NCI-H748 (cell line): Measurements from ENCODE around the gene FBXW8.

Experiments used
- DNase-seq: peaks from one replicate; lab custom pipeline; 2025; ENCODE audit not compliant: unreplicated experiment; lab: John Stamatoyannopoulos, UW

The FBXW8 gene

DNA sequence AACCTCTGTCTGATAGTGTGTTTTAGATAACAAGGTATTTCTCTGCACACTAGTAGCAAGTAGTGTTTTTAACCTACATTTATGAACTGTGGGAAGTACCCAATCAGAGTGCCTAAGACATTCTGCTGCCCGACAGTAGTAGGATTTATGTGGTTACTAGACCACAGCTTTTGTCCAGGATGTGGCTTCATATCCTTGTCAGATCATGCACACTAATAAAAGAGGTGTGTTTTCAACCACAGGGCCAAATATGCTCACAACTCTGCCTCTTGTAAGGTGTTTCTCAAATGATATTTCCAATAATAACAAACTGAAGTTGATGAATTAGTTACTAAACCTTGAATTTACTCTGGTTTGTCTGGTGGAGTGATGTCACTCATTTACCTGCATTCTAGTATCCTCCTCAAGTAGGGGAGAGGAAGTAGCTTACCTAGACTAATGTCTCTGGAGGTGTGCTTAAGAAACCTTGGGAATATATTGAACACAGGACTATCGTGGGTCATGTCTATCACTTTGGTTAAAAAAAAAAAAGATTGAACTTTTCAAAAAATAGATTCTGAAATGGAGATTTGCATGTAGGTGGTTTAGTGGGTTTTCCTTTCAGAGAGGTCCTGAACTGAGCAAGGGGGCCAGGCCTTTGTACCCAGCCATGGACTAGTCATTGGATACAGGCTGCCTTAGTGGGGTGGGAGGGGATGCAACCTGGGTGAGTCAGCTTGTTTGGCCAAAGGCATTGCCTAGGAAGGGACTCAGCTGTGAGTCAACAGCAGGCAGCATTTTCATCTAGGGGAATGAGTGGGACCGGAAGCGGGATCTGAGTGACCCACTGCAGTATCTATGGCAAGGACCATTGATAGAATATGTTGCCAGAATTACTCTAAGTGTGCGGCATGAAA lies 14.1 kb downstream of the FBXW8 start:
- DNase-seq: no peak

DNA sequence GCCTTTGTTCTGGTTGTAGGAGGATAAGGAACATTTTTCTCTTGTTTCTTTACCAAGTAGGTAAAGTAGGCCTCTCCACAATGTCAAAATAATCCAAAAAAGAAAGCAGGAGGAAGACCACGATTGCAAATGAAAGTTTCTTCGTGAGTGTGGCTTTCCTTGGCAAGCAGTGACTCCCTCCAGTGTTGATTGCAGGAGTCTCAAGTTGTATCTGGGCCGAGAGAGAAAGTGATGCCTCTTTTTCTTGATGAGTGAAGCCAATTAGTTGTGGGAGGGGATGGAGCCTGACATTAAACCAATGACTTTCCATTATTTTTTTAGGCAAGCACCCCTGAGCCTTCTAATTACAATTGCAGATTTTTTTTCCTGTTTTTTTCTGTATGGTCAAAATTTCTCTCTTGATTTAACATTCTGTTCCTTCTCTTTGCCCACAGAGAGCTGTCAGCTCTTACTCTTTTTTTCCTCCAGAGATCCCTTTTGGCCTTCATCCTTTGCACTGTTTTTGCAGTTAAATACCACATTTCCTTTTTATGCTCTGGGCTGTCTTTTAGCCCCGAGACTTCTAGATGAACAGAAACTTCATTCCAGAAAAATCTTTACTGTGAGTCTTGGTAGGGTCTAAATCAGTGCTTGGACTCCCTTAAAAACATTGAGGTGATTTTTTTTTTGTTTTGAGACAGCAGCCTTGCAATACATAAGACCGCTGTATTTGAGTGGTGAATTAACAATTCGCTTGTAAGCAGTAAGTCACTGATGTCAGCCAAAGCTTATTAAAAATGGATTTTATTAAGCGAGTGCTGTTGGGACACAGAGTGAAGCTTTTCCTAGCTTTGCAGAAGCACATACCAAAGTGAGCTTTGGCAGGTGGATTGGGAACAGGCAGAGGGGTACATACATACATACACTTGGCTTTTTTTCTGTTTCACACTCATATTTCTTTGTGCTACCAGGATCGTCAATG lies 15.8 kb downstream of the FBXW8 start:
- DNase-seq: no peak

DNA sequence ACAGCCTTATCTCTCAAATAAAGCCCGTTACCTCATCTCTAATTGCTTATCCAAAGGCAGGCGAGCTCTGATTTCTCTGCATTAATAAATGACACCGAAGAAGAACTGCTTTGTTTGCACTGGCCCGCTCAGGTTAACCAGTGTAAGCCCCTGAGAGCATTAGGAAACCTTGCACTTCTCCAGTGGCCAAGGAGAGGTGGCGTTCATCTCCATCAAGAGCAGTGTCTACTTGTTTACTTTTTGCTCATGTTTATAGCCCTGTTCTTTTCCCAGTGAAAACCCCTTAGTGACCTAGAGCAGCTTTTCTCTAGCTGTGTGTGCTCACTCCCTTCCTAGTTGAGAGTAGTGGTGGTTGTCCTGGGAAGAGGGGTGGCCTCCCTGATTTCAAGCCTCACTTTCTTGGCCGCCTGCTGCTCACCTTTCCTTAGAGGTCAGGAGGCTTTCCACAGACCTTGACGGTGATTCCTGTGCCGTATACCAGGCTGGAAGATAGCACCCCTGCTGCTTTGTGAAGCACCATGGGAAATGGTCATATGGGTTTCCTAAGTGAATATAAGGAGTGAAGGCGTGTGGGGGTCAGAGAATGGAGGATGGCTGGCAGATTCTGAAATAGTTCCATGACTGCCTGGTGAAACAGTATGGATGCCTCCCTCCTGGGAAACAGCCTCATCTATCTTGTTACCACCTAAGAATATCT lies 16.6 kb downstream of the FBXW8 start:
- DNase-seq: no peak

DNA sequence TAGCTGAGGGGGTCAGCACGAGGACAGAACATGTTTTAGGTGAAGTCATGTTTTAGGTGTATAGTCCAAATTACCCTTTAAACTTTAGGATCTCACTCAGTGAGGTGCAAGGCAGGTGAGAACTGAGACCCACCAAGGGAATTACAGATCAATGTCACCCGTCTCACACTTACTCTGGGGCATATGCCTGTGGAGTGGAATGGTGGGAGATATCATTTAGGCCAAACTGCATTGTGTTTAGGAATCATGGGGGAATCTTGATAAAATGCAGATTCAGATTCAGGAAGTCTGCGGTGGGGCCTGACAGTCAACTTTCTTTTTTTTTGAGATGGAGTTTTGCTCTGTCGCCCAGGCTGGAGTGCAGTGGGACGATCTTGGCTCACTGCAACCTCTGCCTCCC lies 17.8 kb downstream of the FBXW8 start:
- DNase-seq: no peak

DNA sequence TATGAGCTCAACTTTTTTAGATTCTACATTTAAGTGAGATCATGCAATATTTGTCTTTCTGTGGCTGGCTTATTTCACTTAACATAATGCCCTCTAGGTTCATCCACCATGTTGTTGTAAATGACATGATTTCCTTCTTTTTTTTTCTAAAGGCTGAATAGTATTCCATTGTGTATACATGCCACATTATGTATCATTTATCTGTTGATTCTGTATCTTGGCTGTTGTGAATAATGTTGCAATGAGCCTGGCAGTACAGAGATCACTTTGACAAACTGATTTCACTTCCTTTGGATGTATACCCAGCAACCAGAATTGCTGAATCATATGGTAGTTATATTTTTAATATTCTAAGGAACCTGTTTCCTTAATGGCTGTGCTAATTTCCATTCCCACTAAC lies 19.1 kb downstream of the FBXW8 start:
- DNase-seq: no peak

DNA sequence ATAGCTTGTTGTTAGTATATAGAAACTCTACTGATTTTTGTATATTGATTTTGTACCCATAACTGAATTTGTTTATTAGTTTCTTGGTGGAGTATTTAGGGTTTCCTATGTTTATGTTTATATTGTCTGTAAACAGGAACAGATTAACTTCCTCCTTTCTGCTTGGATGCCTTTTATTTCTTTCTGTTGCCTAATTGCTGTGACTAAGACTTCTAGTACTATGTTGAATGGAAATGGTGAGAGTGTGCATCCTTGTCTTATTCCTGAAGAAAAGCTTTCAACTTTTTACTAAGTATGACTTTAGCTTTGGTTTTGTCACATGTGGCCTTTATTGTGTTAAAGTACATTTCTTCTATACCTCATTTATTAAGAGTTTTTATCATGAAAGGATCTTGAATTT lies 20.9 kb downstream of the FBXW8 start:
- DNase-seq: no peak

DNA sequence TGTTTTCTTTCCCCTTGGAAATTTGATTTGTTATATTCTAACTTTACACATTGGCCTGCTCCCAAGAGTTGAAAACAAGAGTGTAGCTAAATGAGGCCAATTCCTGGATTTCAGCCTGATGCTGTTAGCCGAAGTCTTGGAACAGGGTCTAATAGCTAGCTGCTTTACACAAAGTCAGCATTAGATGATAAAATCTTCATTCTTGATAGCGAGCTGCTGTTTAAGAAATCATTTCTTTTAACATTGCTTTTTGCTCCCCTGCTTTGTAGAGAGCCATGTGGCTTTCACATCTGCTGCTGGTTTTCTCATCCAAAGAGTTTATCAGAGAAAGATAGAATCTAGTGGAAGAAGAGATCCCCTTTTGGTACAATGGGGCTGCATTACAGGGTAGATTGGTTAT lies 22.3 kb downstream of the FBXW8 start:
- no peak for DNase-seq

DNA sequence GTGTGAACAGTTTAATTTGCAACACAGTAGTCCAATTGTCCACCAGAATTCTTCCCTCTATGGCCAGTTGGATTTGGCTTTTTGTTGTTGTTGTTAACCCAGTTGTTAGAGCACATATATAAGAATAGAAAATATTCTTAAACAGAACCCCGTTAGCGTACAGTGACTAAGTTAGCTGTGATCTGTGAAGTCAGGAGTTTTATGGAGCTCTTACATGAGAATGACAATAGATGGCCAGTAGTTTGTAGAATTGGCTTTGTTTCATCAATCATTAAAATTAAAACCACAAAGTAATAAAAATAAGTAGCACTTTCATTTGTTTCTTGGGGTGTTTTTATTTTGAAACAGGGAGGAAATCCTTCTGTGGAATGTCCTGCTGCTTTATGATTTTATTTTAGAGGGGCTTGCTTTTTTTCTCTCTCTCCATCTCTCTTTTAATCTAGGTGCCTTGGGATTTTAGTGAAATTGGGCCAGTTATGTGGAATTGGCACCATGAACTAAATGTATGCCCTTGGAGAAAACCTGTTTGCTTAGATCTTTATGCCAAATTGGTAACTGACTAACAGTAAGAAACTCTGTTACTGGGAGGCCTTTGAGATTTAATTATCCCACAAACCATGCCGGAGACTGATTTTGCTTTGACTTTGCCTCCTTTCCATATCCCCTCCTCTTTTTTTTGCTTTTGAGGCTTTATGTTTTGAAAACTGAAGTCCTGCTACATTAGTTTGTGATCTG lies 22.9 kb downstream of the FBXW8 start:
- DNase-seq: no peak

DNA sequence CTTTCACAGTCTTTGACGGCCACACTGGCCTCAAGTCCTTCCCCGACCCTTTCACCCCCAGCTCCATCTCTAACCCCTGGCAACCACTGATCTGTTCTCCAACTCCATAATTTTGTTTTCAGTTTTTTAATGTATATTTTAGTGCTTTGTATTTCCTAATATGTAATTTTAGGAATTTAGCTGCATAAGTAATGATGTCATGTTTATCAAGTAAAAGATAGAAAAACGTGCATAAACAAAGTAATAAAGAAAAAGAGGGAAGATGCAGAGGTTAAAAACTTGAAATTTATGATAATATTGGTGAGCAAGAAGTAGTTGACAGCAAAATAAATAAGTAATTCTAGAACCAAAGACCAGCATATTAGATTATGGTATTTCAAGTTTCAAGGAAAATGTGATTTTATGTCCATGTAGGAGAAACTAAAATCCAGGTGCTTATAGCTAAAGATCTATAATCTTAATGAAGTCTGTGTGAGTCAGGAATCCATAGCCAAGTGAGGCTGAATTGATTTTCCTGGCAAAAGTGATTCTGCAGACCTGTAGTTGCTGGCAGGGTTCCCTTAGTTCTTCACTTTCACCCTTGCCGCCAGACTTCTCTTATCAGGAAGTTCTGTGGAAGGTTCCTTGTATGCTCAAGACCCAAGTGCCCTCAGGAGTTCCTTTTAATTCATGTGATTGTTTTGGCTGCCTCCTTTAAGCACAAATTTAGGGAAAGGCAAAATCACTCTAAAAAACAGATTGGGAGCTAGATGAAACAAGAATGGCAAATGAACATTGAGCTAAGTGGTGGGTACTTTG lies 24.4 kb downstream of the FBXW8 start:
- DNase-seq: no peak

DNA sequence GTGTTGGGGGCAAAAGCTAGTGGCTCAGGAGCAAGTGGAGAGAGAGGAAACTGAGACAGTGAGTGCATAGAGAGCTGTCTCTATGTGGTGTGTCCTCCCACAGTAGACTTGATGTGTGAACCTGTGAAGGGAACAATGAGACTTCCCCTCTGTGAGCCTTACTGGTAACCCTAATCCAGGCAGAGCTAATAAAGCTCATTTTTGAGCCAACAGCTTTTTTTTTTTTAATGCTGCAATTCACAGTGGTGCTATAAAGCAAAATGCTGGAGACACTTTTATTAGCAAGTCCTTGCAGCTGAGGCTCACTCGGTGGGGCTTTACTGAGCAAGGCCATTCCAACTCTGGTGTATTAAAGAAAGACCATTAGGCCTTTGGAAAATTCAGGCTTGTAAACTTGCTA lies 26.9 kb downstream of the FBXW8 start:
- no peak for DNase-seq

DNA sequence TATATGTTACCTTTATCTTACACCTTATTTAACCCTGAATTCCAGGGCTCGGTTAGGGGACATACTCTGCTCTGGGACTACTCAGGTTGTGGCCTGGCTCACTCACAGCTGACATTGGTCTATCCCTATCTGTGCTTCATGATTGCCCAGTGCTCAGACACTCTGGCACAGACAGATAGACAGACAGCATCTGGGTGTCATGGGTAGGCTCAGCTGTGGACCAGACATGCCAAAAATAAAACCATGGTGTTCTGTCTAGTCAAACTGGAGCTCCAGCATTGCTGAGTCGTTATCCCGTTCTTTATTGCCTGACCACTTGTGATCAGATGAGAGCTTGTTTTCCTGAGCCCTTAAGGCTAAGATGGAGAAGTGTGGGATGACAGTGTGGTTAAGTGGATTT lies 29.0 kb downstream of the FBXW8 start:
- DNase-seq: no peak

DNA sequence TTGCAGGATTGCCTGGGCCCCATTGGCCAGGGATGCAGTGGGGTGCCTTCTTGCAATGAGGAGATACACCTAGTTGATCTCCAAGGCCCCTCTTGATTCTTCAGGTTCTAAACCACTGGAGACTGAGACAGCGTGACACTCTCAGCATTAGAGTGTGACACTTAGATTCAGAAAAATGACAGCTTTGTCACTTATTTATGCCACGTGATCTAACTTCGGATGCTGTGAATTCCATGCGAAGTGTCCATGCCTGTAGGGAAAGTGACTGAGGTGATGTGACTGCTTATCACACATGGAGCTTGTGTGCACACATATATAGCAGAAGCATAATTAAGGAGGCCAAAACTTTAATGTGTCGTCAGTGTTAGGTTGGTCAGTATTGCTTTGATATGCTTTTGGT lies 30.4 kb downstream of the FBXW8 start:
- DNase-seq: no peak

DNA sequence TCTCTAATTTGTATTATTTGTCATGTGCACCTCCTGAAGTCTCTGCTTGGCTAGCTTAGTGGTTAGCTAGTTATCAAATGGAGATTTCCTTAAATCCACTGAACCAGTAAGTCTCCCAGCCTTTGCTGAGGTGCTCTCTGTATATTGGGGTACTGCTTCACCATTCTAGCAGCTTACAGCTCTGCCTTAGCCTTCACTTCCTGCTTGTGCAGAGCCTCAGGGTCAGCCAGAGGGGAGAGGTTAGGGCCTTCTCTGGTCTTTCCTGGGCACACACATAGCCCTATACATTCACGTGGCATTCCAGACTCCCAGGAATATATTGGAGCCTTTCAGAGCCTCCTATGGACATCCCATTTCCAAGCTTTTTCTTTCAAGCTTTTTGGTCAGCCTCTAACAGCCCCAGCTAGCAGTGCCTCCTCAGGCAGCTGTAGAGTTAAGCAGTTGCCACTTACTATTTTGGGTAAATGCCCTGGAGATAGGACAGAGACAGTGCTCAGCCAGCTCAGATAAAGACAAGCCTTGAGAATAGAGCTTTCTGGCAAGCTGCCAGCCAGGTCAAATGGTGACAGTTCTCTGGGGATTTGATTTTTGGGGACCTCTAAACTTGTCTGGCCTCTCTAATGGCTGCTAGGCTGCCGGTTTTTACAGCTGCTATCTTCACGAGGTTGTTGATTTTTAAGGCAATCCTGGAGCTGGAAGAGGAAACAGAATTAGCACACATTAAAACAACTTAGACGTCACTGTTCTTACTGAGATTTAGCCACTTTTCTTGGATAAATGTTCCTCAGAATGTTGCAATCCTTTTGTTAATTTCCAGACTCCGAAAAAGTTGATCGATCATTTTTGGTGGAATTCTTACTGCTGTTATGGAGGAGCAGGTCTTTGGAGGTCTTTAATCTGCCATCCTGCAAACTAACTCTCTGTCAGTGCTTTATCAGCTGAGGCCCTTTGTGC lies 32.9 kb downstream of the FBXW8 start:
- DNase-seq: no peak

DNA sequence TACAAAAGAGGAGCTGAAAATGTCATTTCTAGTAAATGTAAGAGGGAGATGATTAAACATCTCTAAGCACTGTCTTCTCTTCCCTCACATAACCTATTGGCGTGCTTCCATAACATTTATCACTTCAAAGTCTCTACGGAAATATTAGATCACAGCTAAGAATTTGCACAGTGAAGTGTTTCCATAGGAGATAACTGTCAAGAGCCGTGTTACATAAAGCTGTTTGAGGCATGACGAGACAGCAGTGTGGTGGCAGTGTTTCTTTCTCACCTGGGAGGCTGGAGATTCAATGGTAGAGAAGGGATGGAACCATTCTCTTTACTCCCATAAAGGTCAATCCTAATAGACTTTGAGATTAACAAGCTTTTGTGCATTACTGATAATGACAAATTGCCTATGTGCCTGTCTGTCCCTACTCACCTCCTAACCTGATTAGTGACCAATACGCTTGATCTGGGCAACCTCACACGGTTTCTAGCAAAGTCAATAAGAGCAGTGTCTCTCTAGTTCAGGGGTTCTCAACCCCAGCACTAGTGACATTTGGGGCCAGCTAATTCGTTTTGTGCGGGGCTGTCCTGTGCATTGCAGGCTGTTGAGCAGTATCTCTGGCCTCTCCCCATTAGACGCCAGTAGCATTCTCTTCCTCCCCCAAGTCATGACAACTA lies 35.3 kb downstream of the FBXW8 start:
- DNase-seq: no peak

DNA sequence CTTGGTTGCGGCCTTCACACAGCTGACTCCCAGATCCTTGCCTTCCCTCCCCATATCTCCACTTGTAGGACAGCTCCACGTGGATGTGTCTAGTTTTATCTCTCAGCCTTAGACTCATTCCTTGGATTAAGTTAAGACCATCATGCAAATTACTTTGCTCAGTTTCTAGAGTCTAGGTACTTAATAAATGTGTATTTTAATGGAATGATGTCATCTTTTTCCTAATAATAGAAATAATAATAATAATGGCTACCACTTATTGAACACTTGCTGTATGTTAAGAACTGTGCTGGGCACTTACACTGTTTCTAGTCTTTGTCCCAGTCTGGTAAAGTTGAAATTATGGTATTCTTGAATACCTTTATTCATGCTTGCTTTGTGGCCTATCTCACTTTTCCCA lies 37.5 kb downstream of the FBXW8 start:
- DNase-seq: no peak

DNA sequence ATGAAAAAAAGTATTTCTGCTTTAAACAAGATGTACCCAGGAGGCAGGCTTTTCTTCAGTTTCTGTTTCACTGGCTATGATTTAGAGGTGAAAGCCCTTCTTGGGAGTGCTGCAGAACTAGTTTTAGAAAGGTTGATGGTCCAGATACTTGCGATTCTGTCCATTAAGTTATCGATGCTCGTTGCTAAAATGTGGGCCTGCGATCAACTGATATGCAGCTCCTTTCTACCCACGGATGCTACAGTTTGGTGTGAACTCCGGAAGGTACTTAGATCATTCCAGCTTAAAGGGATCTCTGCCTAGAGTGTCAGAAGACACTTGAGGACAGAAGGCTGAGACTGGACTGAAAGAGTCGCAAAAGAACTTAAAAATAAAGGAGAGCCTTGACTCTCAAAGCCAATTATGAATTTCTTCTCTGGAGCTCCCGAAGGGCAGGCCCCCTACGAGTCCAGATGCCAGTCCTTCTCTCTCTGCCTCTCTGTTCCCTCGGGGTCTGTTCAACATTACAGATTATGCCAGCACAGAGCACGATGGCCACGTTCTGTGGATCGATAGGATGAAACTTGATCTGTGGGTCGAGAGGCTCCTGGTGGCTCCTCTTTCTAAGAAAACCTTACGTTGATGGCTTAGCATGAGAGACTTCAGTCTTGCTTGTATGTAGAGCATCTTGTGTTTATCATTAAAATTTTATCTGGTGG lies 40.0 kb downstream of the FBXW8 start:
- no peak for DNase-seq

DNA sequence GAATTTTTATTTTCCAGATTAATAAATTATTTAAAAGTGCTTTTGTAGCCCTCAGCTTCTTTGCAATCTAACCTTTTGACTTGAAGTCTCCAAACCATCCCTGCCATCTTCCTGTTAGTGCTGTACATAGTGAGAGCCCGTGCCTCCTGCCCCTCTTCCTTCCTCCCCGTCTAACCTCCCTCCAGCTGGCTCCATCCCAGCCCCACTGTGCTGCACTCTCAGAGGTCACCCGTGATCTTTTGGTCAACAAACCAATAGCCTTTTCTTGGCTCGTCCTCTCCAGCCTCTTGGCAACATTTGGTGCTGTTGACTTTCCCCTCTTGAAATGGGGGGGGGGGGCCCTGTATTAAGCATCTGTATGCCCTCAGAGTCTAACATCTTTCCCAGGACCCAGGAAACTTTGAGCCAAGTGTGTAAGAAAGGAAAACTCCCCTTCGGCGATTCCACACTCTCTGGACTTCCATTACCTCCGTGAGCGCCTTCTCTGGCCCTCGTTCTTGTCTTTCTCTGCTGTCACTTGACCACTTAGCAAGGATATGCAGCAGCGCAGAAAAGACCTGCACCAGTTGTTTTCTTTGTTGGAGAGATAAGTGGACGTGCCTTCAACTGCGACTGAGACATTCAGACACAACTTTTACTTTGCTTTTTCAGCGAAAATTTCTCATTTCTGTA lies 44.1 kb downstream of the FBXW8 start:
- DNase-seq: no peak
